Activated CD4-positive, alpha-beta T cell treated with anti-CD3 and anti-CD28 coated beads, Interleukin-2, amount 50 U/mL, for 24 hours (primary cell): ENCODE measurements around the gene FOXRED1.

Source experiments
- DNase-seq, 2 donors: peaks; one replicate each; pipeline ENCODE4 v3.0.0-alpha.2; 2020; ENCODE audit warnings: low read depth in 1 of 2, low spot score in 1 of 2

FOXRED1 gene

GRCh38 chr11:126310992-126311310 lies 42.0 kb downstream of the FOXRED1 start:
- no peak for DNase-seq

GRCh38 chr11:126311401-126312291 lies 42.7 kb downstream of the FOXRED1 start:
- DNase-seq, result no peak

DNA sequence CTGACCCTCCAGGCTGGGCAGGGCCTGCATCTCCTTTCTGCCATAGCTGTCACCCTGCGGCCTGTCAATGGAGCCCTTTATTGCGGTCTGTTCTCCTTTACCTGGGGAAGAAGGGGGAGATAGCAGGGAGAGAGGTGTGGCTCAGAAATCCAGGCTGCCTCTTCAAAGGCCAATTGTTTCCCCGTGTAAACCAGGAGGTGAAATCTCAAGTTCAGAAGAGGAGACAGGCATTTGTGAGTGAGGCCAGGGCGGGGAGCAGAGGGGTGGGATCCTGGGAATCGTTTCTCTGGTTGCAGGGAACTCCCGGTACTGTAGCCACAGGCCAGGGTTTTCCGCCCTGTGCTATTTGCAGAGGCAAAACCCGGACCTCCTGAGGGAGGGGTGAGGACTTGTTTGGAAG lies 44.0 kb downstream of the FOXRED1 start:
- no peak for DNase-seq

DNA sequence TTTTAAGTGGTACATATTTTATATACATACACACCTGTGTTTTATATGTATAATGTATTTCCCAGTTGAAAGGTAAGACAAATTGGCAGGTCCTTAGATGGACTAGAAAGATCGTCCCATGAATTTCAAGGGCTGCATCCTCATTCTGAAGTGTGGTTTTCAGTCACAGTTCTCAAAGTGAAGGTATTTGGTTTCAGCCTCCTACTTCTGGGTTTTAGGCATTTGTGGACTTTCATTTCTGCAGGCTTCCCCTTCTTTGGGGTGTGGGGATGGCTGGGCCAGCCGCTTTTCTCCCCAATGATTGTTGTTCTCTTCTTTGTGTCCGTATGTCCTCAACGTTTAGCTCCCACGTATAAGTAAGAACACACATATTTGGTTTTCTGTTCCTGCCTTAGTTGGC lies 44.9 kb downstream of the FOXRED1 start:
- DNase-seq, result no peak

DNA sequence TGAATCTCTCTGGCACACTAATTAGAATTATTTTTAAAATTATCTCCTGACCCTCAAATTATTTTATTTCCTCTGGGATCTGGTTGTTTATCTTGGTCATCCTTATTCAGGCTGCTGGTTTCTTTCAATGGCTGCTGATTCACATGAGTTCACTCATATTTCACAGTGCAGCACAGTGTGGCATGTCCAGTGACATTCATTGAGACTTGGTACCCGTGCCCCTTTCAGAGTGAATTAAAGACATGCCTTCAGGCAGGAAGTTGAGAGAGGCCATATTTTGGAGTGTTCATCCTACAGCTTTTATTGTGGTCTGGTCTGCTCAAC lies 48.4 kb downstream of the FOXRED1 start:
- DNase-seq, result no peak

GRCh38 chr11:126317756-126318573 lies 49.0 kb downstream of the FOXRED1 start:
- DNase-seq, result no peak

DNA sequence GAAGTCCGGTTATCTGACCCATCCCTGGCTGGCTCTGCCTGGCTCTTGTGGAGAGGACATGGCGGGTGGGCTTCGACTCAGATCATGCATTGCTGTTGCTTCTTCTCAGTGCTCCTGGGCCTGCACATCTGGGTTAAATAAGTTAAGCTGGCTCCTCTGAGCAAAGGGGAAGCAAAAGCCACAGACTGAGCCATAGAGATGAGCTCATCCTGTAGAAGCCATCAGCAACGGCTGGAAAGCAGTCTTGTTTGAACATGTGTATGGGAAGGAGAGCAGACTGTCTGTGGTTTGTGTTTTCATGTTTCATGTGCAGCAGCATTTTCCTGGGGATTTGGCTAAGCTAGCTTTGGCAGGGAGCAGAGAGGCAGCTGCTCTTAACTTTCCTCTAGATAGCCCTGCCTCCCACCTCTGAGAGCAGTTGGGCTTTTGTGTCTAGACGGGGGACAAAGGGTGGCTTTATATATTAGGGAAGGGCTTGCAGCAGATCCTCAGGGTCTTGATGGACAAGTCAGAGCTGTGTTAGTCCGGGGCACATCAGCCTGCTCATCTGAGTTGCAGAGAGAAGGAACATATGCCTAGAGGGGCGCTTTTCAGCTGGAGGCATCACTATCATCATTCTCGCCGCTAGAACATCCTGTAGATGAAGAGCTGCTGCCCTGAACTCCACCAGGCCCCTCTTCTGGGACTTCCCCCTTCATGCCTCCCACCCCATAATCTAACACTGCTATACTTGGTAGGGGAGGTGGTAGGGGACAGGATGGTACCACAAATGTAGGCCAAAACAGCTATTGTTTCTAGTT lies 49.8 kb downstream of the FOXRED1 start:
- no peak for DNase-seq

GRCh38 chr11:126319374-126319740 lies 50.4 kb downstream of the FOXRED1 start:
- no peak for DNase-seq

- no peak for DNase-seq
These were observed 54.0 kb downstream of the FOXRED1 start for GRCh38 chr11:126322996-126323395.

- DNase-seq, result no peak
These were observed 58.5 kb downstream of the FOXRED1 start for GRCh38 chr11:126327281-126328000.
